Uterus (tissue), 2 donors: Measurements from ENCODE around the gene SERINC2.
"Not testable (repeated sequence)": the region's sequence is repeated elsewhere in the genome, so short reads cannot be mapped to it uniquely, and the experiment has no call there.

ENCODE experiments used
- CTCF ChIP-seq, 4 experiments: fragments of 200-600 bp in 2 of 4; fragments of 450-650 bp in 2 of 4; sonication (generic) in 2 of 4; IDR thresholded peaks; one replicate each; pipeline ENCODE4 v1.5.1; 2016 to 2019; ENCODE audit warnings: antibody characterized with exemption in 4 of 4, mild to moderate bottlenecking in 2 of 4, moderate library complexity in 1 of 4
- POLR2A ChIP-seq, 2 donors: fragments of 450-650 bp; IDR thresholded peaks; one replicate each; pipeline ENCODE4 v1.6.1; 2016; ENCODE audit warnings: antibody characterized with exemption in 2 of 2, mild to moderate bottlenecking in 1 of 2, moderate library complexity in 1 of 2

- not testable (repeated sequence) for TF ChIP-seq CTCF, POLR2A (IDR thresholded peaks at IDR 0.05)
Measured at GRCh38 chr1:31431351-31432257, 18.6 kb downstream of the SERINC2 start.
